Cortex of kidney (tissue), 1 donor: ENCODE measurements around the gene RPL29.
"Not testable (repeated sequence)": the region's sequence is repeated elsewhere in the genome, so short reads cannot be mapped to it uniquely, and the experiment has no call there.

Experiments
- DNase-seq: peaks from one replicate; lab custom pipeline; 2025; lab: John Stamatoyannopoulos, UW

RPL29 gene

DNA sequence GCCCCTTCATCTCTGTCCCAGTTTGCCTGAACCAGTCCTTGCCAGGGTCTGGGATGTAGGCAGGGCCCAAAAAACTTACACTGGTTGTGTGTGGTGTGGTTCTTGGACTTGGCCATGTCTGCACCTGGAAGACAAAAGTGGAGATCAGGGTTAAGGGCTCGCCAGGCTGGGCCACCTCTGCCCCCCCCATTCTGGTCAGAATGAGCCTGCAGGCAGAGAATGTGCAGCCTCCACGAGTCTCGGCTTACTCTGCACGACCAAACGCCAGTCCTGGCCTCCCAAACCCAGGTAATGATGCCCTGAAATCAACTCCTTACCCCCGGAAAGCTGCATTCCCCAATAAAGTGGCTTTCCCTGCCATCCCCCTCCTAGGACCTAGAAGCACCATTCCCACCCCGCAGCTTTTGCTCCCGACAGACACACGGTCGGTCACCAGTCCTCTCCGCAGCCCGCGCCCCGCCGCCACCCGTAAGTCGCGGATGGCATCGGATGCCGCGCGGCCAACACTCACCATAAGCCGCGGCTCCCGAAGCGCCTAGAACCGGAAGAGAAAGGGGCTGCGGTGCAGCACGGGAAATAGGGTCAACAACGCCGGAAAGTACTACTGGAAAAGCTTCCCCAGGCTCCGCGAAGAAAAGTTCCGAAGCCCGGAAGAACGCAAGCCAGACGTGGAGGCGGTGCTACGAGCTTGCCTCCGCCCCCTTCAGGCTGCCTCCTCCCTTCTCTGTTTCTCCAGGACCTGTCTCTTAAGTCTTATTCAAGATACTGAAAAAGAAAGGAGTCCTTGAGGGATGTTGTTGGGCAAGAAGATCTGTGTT lies at the start of gene RPL29:
TSS of gene RPL29 (minus strand) at position 550 of the 818 bp plus-strand sequence. CDS start at position 116, 434 bp downstream.
- no peak for DNase-seq

DNA sequence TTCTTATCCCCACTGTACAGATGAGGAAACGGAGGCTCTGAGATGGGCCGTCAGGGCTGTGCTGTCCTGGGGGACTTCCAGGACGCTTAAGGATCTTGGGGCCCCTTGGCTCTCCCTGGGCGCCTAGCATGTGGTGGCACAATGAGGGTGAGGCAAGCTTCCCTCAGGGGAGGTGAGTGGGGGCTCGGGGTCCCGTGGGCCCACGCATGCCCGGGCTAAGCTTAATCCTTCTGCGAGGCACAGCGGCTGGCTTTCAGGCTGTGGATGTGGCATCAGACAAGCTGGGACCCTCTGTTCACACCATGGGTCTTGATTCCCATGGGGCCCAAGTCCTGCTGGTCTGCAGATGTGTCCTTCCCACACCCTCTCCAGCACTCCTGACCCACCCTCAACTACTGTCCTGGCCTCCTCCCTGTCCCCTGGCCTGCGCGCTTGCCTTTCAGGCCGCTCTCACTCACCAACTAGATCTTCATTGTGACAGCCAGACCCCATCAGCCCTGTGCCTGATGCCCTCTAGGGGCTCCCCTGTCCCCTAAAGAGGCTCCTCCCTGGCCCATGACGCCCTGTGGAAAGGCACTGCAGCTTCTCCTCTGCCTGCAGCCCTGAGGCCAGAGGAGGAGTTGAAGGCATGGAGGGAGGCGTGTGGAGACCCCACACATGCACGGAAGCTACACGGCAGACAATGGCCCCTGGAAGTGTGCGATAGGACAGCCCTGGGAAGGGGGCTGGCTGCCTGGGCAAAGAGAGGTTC lies 49.3 kb upstream of the RPL29 start:
- DNase-seq: no peak

DNA sequence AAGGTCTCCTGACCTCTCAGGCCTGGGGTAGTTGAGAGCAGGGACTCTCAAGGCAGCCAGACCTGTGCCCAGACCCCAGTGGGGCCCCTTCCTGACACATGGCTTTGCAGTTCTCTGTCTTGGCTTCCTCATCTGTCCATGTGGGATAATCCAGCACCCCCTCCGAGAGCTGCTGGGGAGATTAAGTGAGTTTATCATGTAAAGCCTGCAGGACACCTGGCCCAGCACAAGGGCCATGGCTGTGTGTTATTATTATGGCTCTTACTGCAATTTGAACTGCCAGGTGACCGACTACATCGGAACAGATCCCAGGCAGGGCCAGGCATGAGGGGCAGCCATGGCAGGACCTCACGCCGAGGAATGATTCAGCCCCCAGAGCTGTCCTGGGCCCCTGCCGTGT lies 48.1 kb upstream of the RPL29 start:
- DNase-seq: no peak

DNA sequence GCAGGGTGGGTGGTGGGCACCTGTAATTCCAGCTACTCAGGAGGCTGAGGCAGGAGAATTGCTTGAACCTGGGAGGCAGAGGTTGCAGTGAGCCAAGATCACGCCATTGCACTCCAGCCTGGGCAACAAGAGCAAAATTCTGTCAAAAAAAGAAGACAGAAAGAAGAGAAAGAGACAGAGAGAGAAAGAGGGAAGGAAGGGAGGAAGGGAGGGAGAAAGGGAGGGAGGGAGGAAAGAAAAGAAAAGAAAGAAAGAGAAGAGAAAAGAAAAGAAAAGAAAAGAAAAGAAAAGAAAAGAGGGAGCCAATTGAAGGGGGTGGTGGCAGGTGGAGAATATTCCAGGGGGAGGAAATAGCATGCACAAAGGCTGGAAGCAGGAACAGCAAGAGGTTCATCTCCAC lies 47.3 kb upstream of the RPL29 start:
- DNase-seq: not testable (repeated sequence)

DNA sequence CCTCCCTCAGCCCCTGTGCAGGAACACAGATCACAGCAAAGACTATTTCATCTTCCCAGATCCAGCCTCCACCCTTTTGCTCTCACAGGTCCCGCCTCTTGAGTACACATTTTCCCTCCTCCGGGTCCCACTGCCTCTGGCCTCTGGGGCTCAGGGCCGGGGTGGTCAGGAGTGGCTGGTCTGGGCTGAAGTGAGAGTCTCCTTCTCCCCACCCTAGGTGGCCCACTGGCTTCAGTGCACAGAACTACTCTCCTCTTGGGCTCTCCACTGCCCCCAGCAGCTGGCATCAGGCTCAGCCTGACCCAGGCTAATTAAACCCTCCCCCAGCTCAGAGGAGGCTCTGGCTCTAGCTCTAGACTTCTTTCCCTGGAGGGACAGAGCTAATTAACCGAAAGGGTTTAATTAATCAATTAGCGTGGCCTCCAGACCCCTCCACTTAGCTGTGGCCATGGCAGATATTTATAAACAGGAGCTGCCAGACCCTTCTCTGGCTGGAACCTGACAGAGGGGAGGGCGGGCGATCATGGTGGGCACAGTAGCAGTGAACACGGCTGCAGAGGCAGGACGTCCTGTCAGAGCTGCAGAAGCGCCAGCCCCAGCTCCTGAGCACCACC lies 45.5 kb upstream of the RPL29 start:
- no peak for DNase-seq

DNA sequence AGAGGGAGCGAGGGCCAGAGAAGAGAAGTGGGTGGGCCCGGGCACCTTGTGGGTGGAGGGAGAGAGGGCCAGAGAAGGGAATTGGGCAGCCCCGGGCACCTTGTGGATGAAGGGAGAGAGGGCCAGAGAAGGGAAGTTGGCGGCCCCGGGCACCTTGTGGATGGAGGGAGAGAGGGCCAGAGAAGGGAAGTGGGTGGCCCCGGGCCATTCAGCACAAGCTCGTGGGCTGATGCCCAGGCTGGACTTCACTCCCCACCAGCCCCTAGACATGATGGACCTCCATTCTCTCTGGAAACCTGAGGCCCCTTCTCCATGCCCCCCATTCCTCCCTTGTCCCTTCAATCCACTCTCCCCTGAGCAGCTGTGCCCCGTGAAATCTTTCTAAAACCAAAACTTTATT lies 44.9 kb upstream of the RPL29 start:
- DNase-seq: no peak

DNA sequence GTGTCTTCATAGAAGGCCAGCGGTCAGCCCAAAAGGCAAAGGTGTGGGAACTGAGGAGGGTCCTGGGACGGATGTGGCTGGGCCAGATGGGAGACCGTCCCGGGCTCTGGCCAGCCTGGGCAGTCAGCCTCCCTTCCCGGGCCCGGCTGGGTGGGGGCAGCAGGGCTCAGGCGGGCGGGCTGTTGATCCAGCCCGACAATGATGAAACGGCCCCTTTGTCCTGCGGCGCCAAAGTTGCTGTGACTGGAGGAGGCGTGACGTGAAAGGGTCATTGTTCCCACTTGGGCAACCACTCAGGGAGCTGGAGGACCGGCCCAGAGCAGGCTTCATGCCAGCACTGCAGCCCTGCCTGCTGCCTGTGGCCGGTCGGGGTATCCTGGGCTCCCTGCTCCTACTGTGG lies 44.2 kb upstream of the RPL29 start:
- DNase-seq: no peak

DNA sequence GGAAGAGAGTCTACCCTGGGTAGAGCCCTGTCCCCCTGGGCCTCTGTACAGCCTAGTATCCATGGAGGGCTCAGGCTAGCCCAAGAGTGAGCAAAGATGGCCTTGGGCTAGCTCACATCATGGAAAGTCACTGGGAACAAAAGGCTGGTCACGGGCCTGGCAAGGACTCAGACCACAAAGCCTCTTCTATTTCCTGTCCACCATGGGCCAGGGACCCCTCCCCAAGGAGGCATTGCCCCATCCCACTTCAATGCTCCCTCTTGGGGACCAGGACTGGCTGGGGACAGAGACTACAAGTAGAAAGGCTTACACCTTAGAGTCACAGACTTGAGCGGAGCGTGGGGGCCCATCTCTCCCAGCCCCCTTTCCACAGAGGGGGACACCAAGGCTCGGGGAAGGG lies 43.7 kb upstream of the RPL29 start:
- no peak for DNase-seq

DNA sequence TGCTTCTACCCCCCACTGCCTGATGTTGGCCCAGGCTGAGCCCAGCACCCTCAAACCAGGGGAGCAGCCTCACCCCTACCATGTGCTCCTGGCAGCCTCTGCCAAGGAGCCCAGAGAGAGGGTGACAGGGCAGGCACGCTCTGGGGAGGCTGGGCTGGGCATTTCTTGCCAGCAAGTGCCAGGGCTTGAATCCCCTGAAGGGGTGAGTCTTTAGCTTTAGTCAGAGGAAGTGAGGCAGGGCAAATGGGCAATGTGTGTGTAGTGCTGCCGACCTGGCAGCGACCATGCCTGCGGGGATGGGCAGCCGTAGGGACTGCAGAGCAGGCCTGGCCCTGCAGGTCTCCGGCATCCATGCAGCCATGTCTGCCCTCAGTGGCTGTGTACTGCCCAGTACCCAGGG lies 42.5 kb upstream of the RPL29 start:
- no peak for DNase-seq

DNA sequence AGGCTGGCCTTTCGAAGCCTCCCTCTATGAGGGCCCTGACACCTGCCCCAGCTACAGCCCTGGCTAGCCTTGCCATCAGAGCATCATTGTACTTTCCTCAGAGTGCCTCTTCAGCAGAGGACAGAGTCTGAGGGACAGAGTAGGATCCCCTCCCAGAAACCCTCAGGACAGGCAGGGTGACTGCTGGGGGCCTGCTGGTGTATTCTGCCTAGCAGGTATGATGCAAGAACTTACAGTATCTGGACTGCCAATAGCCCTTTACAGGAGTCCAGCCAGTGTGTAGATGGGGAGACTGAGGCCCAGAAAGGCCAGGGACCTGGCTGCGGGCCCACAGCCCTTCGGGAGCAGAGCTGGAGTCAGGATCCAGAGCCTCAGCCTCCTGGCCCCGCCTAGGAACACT lies 41.6 kb upstream of the RPL29 start:
- DNase-seq: no peak

DNA sequence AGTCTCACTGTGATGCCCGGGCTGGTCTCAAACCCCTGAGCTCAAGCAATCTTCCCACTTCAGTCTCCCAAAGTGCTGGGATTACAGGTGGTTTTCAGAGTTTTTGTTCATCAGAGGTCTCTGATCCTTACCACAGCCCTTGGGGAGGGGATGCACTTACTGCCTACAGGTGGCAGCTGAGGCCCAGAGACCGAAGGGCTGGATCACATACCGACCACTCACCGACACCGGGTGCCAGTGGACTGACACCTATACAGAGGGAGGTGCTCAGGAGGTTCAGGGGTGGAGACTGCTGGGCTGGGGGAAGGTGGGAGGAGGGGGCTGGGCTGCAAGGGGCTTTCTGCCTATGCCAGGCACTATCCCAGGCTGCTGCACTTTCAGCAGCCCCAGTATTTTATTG lies 41.1 kb upstream of the RPL29 start:
- DNase-seq: no peak

DNA sequence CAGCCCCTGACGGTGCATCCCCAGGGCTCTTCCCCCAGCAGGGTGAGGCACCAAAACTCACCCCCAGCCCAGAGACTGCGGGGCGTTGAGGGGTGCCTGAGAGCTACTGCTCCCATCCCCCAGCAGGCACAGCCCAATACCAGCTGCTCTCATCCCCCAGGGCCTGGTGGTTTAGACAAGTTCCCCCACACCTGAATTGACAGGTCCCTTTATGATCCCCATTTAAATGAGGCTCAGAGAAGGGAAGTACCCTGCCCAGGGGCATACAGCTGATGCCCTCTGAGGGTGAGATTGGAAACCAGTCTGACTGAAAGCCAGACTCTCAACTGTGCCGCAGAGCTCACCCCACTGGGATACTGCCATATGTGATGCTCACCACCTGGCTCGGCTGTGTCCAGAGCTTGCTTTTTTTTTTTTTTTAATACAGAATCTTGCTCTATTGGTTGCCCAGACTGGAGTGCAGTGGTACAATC lies 40.6 kb upstream of the RPL29 start:
- DNase-seq: no peak

DNA sequence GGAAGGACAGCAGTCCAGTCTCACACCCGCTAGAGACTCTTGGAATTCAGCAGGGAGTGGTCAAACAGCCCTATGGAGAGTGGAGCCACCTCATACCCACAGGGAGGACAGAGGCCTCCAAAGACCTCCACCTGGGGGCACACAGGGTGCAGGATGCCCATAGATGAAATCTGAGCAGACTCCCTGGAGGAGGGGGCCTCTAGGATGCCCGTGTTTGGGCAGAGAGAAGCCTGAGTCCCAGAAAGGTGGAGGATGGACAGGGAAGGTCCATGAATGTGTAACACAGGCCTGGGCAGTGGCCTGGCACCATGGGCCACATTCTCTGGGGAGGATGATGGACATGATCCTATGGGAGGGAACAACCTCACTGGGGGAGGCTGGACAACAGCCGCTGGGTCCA lies 39.0 kb upstream of the RPL29 start:
- no peak for DNase-seq

DNA sequence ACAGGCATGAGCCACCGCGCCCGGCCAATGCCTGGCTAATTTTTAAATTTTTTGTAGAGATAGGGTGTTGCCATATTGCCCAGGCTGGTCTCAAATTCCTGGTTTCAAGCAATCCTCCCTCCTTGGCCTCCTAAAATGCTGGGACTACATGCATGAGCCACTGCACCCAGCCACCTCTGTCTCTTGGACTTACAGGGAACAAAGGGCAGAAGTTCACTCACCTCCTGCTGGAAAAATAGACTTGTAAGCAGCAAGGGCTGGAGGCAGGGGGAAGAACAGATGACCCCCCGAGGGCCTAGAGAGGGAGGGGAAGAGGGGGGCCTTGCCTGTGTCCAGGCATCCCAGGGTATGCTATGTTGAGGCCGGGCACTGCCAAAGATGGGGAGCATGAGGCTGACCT lies 38.5 kb upstream of the RPL29 start:
- DNase-seq: no peak

DNA sequence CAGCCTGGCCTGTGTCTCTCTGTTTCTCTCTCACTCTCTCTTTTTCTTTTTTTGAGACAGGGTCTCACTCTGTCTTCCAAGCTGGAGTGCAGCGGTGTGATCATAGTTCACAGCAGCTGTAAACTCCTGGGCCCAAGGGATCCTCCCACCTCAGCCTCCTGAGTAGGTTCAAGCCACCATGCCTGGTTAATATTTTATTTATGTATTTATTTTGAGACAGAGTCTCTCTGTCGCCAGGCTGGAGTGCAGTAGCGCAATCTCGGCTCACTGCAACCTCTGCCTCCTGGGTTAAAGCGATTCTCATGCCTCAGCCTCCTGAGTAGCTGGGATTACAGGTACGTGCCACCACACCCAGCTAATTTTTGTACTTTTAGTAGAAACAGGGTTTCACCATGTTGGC lies 38.1 kb upstream of the RPL29 start:
- not testable (repeated sequence) for DNase-seq

DNA sequence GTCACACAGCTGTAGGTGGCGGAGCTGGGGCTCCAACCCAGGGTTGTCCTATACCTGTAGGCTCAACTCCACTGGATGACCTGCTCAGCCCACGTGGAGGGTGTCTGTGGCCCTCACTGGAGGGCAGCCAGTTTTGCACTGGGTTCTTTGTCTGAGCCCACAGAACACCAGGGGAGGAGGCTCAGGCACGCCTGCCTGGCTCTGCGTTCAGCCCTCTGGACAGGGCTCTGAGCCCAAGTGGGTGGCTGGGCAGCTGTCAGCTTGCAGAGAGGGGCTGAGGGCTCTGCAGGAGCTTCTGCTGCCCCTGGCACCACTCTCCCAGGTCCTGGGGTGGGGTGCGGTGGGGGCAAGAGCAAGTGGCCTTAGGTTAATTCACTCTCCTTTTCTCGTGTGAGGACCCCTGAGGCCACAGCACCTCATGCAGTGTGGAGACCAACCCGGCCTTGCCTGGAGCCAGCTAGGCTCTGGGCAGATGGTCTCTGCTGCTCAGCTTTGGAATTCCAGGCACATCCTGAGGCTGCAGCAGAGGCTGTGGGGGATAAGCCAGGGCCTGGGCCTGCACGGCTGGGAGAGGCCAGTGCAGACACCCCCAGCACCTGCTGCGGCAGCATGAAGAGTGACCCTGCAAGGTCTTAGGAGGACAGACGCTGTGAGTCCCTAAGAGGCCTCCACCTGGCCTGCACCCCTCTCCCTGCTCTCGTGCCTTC lies 37.2 kb upstream of the RPL29 start:
- DNase-seq: no peak

DNA sequence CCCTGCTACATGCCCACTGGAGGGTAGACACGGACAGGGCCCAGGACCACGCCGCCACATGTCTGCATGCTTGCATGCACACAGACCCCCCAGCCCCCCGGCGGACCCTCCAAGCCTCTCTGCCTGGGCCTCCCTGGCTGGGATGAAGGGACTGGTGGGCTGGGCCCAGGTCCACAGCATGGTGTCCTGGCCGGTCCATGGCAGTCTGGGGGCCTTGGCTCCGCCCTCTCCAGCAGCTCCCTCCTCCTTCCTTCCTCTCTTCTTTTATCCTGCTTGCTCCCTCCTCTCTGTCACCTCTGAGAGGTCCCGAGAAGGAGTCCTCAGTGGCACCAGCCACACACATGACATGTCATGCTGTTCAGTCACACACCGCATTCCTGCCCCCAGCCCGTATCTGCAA lies 36.2 kb upstream of the RPL29 start:
- no peak for DNase-seq

DNA sequence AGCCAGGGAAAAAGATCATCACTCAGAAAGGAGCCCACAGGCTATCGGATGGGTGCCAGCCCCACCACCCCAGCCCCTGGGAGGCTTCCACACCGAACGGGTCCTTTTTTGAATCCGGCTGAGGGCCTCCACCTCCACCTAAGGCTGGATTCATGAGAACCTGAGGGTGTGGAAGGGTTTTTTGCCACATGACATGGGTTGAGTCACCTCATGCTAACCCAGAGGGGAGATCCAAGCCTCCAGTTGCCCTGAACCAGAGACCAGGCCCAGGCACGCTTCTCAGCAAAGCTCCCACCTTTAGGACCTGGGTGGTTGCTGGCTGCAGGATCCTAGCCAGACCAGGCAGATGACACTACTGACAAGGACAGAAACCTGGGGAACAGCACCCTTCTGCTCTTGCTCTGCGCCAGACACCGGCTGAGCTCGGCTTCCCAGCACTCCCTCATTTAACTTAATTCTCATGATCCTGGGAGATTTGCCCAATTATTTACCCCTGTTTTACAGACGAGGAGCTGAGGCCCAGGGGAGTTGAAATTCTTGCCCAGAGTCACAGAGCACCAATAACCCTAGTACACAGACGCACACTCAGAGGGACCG lies 35.1 kb upstream of the RPL29 start:
- DNase-seq: no peak

DNA sequence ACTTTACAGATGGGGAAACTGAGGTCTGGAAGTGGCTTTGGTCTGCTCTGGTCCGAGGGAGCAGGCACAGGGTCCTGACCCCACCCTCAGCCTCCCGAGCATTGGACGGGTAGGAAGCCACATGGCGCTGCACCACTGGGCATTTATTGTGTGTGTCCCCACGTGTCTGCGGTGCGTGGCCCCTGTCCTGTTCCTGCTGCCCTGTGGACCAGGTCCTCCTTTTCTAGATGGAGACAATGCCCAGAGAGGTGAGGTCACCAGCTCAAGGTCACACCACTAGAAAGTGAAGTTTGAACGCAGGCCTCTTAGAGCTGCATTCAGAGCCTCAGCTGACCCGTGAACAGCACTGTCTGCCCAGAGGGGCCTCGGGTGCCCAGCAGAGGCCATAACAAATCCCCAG lies 33.8 kb upstream of the RPL29 start:
- no peak for DNase-seq

DNA sequence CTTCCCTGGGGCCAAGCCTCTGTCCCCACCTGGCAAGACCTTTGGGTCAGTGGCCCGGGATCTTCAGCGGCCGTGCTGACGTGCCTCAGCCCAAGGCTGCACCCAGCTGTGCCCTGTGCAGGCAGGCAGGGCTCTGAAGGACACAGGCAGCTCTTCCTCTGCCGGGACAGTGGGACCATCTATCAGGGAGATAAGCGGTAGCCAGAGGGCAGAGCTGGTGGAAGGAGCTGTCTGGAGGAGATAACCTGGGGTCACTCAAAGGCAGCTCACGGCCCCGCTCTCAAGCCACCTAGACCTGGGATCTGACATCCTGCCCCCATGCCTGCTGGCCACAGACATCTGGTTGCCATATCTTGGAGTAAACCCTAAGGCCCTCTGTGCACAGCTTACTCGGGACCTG lies 33.4 kb upstream of the RPL29 start:
- DNase-seq: no peak

DNA sequence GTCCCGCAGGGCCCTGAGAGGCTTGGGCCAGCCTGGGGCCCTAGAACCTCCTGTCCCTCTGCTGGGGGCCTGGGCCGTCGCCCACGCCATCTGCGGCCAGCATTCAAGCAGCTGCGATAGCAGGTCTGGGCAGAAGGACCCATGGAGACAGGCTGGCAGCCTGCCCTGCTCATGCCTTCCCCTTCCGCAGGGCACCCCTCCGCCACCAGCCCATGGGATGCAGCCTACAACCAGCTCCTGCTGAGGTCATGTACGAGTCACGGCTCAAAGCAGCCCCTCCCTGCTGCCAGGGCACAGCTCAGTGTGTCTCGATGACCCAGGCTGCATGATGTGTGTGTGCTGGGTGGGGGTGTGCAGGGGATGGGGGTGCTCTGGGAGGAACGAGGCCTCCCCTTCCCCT lies 32.9 kb upstream of the RPL29 start:
- no peak for DNase-seq

DNA sequence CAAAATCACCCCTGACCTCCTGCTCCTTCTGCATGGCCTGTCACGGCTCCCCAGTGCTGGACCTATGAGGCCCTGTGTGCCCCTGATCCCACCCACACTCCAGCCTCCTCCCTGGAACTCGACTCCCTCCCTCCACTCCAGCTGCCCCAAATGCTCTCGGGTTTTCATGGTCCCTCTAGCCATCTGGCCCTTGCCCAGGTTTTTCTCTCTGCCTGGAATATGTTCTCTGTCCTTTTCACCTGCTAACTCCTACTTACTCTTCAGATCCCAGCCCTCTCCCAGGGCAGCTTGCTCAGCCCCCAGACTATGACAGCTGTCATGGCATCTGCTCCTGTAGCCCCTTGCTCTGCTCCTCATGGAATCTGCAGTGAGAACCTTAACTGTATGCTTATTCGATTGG lies 30.3 kb upstream of the RPL29 start:
- no peak for DNase-seq
